ENCODE measurements around the gene ANKRD13C.

The ANKRD13C gene

GRCh38 chr1:70336050-70336449, 18.5 kb downstream of the ANKRD13C start:
- Histone ChIP-seq H3K4me3 (ENCODE audit: low read length) (no peak overlapping the region), H3K27ac (ENCODE audit: low read length) (no peak overlapping the region), H3K9me3 (ENCODE audit: control insufficient read depth, insufficient read depth, low read length) (no peaks in the 10 kb centered on the region), H3K36me3 (ENCODE audit: control insufficient read depth, insufficient read depth, low read length) (no peaks in the 10 kb centered on the region), H3K4me1 (ENCODE audit: control insufficient read depth, insufficient read depth, low read length) (no peaks in the 10 kb centered on the region), H3K27me3 (ENCODE audit: control insufficient read depth, insufficient read depth, low read length) (no peaks in the 10 kb centered on the region)
- DNase-seq (ENCODE audit: low read depth, low spot score), result no peak

- DNase-seq (ENCODE audit: low read depth, low spot score), result no peak
- no peaks in the 10 kb centered on the region for H3K27me3 ChIP-seq (ENCODE audit: control insufficient read depth, insufficient read depth, low read length)
- no peaks in the 10 kb centered on the region for H3K9me3 ChIP-seq (ENCODE audit: control insufficient read depth, insufficient read depth, low read length)
- WGBS (ENCODE audit: insufficient coverage, insufficient read length), result no CpG with 5 or more reads among the region's 9 CpGs
- no peak overlapping the region for H3K27ac ChIP-seq (ENCODE audit: low read length)
- H3K4me3 ChIP-seq (ENCODE audit: low read length), result no peak overlapping the region
- H3K4me1 ChIP-seq (ENCODE audit: control insufficient read depth, insufficient read depth, low read length), result no peaks in the 10 kb centered on the region
- H3K36me3 ChIP-seq (ENCODE audit: control insufficient read depth, insufficient read depth, low read length), result no peaks in the 10 kb centered on the region
Observed at GRCh38 chr1:70334436-70334835, 20.1 kb downstream of the ANKRD13C start.

GRCh38 chr1:70333245-70333644, 21.3 kb downstream of the ANKRD13C start:
- no peak for DNase-seq (ENCODE audit: low read depth, low spot score)
- no peaks in the 10 kb centered on the region for H3K27me3 ChIP-seq (ENCODE audit: control insufficient read depth, insufficient read depth, low read length)
- WGBS (ENCODE audit: insufficient coverage, insufficient read length), result no CpG with 5 or more reads among the region's 2 CpGs
- no peak overlapping the region for H3K27ac ChIP-seq (ENCODE audit: low read length)
- H3K4me1 ChIP-seq (ENCODE audit: control insufficient read depth, insufficient read depth, low read length), result no peaks in the 10 kb centered on the region
- no peaks in the 10 kb centered on the region for H3K9me3 ChIP-seq (ENCODE audit: control insufficient read depth, insufficient read depth, low read length)
- no peaks in the 10 kb centered on the region for H3K36me3 ChIP-seq (ENCODE audit: control insufficient read depth, insufficient read depth, low read length)
- no peak overlapping the region for H3K4me3 ChIP-seq (ENCODE audit: low read length)

GRCh38 chr1:70331962-70332361, 22.6 kb downstream of the ANKRD13C start:
- H3K27ac ChIP-seq (ENCODE audit: low read length), result no peak overlapping the region

GRCh38 chr1:70327306-70328076, 27.0 kb downstream of the ANKRD13C start:
- no peaks in the 10 kb centered on the region for H3K36me3 ChIP-seq (ENCODE audit: control insufficient read depth, insufficient read depth, low read length)
- 100% methylated on average over 2 of the region's 7 CpGs for WGBS (ENCODE audit: insufficient coverage, insufficient read length)
- H3K9me3 ChIP-seq (ENCODE audit: control insufficient read depth, insufficient read depth, low read length), result no peaks in the 10 kb centered on the region
- DNase-seq (ENCODE audit: low read depth, low spot score), result no peak
- no peaks in the 10 kb centered on the region for H3K4me1 ChIP-seq (ENCODE audit: control insufficient read depth, insufficient read depth, low read length)
- no peak overlapping the region for H3K27ac ChIP-seq (ENCODE audit: low read length)
- H3K27me3 ChIP-seq (ENCODE audit: control insufficient read depth, insufficient read depth, low read length), result no peaks in the 10 kb centered on the region
- no peak overlapping the region for H3K4me3 ChIP-seq (ENCODE audit: low read length)

More at GRCh38 chr1:70331962-70332361, 22.6 kb downstream of the ANKRD13C start:
- Histone ChIP-seq H3K9me3 (ENCODE audit: control insufficient read depth, insufficient read depth, low read length) (no peaks in the 10 kb centered on the region), H3K27me3 (ENCODE audit: control insufficient read depth, insufficient read depth, low read length) (no peaks in the 10 kb centered on the region), H3K4me3 (ENCODE audit: low read length) (no peak overlapping the region), H3K4me1 (ENCODE audit: control insufficient read depth, insufficient read depth, low read length) (no peaks in the 10 kb centered on the region), H3K36me3 (ENCODE audit: control insufficient read depth, insufficient read depth, low read length) (no peaks in the 10 kb centered on the region)
- DNase-seq (ENCODE audit: low read depth, low spot score), result no peak

- no peaks in the 10 kb centered on the region for H3K36me3 ChIP-seq (ENCODE audit: control insufficient read depth, insufficient read depth, low read length)
- WGBS (ENCODE audit: insufficient coverage, insufficient read length), result no CpG with 5 or more reads among the region's 1 CpG
- no peak for DNase-seq (ENCODE audit: low read depth, low spot score)
Observed at GRCh38 chr1:70324683-70325082, 29.8 kb downstream of the ANKRD13C start.

GRCh38 chr1:70319750-70320149, 34.8 kb downstream of the ANKRD13C start:
- DNase-seq (ENCODE audit: low read depth, low spot score), result no peak
- no peak overlapping the region for H3K27ac ChIP-seq (ENCODE audit: low read length)
- no peak overlapping the region for H3K4me3 ChIP-seq (ENCODE audit: low read length)

More at GRCh38 chr1:70324683-70325082, 29.8 kb downstream of the ANKRD13C start:
- Histone ChIP-seq H3K9me3 (ENCODE audit: control insufficient read depth, insufficient read depth, low read length) (no peaks in the 10 kb centered on the region), H3K4me3 (ENCODE audit: low read length) (no peak overlapping the region), H3K27ac (ENCODE audit: low read length) (no peak overlapping the region), H3K4me1 (ENCODE audit: control insufficient read depth, insufficient read depth, low read length) (no peaks in the 10 kb centered on the region), H3K27me3 (ENCODE audit: control insufficient read depth, insufficient read depth, low read length) (no peaks in the 10 kb centered on the region)

GRCh38 chr1:70318191-70318590, 36.3 kb downstream of the ANKRD13C start:
- no peak for DNase-seq (ENCODE audit: low read depth, low spot score)
- H3K36me3 ChIP-seq (ENCODE audit: control insufficient read depth, insufficient read depth, low read length), result no peaks in the 10 kb centered on the region
- no peaks in the 10 kb centered on the region for H3K27me3 ChIP-seq (ENCODE audit: control insufficient read depth, insufficient read depth, low read length)
- no peaks in the 10 kb centered on the region for H3K4me1 ChIP-seq (ENCODE audit: control insufficient read depth, insufficient read depth, low read length)
- no CpG with 5 or more reads among the region's 1 CpG for WGBS (ENCODE audit: insufficient coverage, insufficient read length)
- H3K4me3 ChIP-seq (ENCODE audit: low read length), result no peak overlapping the region
- H3K9me3 ChIP-seq (ENCODE audit: control insufficient read depth, insufficient read depth, low read length), result no peaks in the 10 kb centered on the region
- no peak overlapping the region for H3K27ac ChIP-seq (ENCODE audit: low read length)

More at GRCh38 chr1:70319750-70320149, 34.8 kb downstream of the ANKRD13C start:
- no peaks in the 10 kb centered on the region for H3K27me3 ChIP-seq (ENCODE audit: control insufficient read depth, insufficient read depth, low read length)
- H3K4me1 ChIP-seq (ENCODE audit: control insufficient read depth, insufficient read depth, low read length), result no peaks in the 10 kb centered on the region
- H3K36me3 ChIP-seq (ENCODE audit: control insufficient read depth, insufficient read depth, low read length), result no peaks in the 10 kb centered on the region
- no peaks in the 10 kb centered on the region for H3K9me3 ChIP-seq (ENCODE audit: control insufficient read depth, insufficient read depth, low read length)

GRCh38 chr1:70317087-70317486, 37.4 kb downstream of the ANKRD13C start:
- no peaks in the 10 kb centered on the region for H3K36me3 ChIP-seq (ENCODE audit: control insufficient read depth, insufficient read depth, low read length)
- DNase-seq (ENCODE audit: low read depth, low spot score), result no peak
- no peaks in the 10 kb centered on the region for H3K9me3 ChIP-seq (ENCODE audit: control insufficient read depth, insufficient read depth, low read length)
- no CpG with 5 or more reads among the region's 3 CpGs for WGBS (ENCODE audit: insufficient coverage, insufficient read length)
- H3K4me1 ChIP-seq (ENCODE audit: control insufficient read depth, insufficient read depth, low read length), result no peaks in the 10 kb centered on the region
- H3K27ac ChIP-seq (ENCODE audit: low read length), result no peak overlapping the region
- no peak overlapping the region for H3K4me3 ChIP-seq (ENCODE audit: low read length)
- no peaks in the 10 kb centered on the region for H3K27me3 ChIP-seq (ENCODE audit: control insufficient read depth, insufficient read depth, low read length)

GRCh38 chr1:70315782-70316181, 38.7 kb downstream of the ANKRD13C start:
- DNase-seq (ENCODE audit: low read depth, low spot score), result no peak
- H3K27ac ChIP-seq (ENCODE audit: low read length), result no peak overlapping the region

GRCh38 chr1:70314706-70315304, 39.7 kb downstream of the ANKRD13C start:
- H3K27ac ChIP-seq (ENCODE audit: low read length), result no peak overlapping the region
- H3K4me1 ChIP-seq (ENCODE audit: control insufficient read depth, insufficient read depth, low read length), result no peaks in the 10 kb centered on the region
- no peaks in the 10 kb centered on the region for H3K9me3 ChIP-seq (ENCODE audit: control insufficient read depth, insufficient read depth, low read length)
- no peaks in the 10 kb centered on the region for H3K27me3 ChIP-seq (ENCODE audit: control insufficient read depth, insufficient read depth, low read length)
- no CpG with 5 or more reads among the region's 6 CpGs for WGBS (ENCODE audit: insufficient coverage, insufficient read length)
- H3K4me3 ChIP-seq (ENCODE audit: low read length), result no peak overlapping the region
- H3K36me3 ChIP-seq (ENCODE audit: control insufficient read depth, insufficient read depth, low read length), result no peaks in the 10 kb centered on the region
- no peak for DNase-seq (ENCODE audit: low read depth, low spot score)

More at GRCh38 chr1:70315782-70316181, 38.7 kb downstream of the ANKRD13C start:
- no peaks in the 10 kb centered on the region for H3K27me3 ChIP-seq (ENCODE audit: control insufficient read depth, insufficient read depth, low read length)
- no peak overlapping the region for H3K4me3 ChIP-seq (ENCODE audit: low read length)
- H3K9me3 ChIP-seq (ENCODE audit: control insufficient read depth, insufficient read depth, low read length), result no peaks in the 10 kb centered on the region
- H3K4me1 ChIP-seq (ENCODE audit: control insufficient read depth, insufficient read depth, low read length), result no peaks in the 10 kb centered on the region
- WGBS (ENCODE audit: insufficient coverage, insufficient read length), result 100% methylated on average over 1 of the region's 1 CpG
- no peaks in the 10 kb centered on the region for H3K36me3 ChIP-seq (ENCODE audit: control insufficient read depth, insufficient read depth, low read length)

Data from iPS DF 6.9 (cell line).